ENCODE results near the gene CSNK1G2. TPM values are rescaled to one million over a fixed set of nuclear protein-coding genes. Genes with fewer than 3 reads are reported as not detected.

The CSNK1G2 gene
- total RNA-seq, 4 donors from 2014 or later = 75.0 to 321 (median 140) TPM

GRCh38 chr19:1991018-1991913, 50.3 kb downstream of the CSNK1G2 start:
- Histone ChIP-seq H3K36me3 (peaks cover 0 to 34% (median 16%) of the 10 kb centered on the region in 4 donors), H3K9me3 (no peaks in the 10 kb centered on the region), H3K4me1 (peaks cover 0 to 3% (median 0%) of the 10 kb centered on the region in 4 donors), H3K27ac (no peak overlapping the region), H3K4me3 (no peak overlapping the region), H3K27me3 (no peaks in the 10 kb centered on the region)
- intact Hi-C loops (cut with DNase I; ENCODE audit: low total_unique reads) = no loop called here
- in situ Hi-C loops (cut with MboI; ENCODE audit: low pct_ligation_motif_present in 1 of 4, low pct_unique_long_range_greater_than_20kb in 1 of 4, low sequenced_read_pairs in 3 of 4) = no loop called here
- WGBS, 2 donors (ENCODE audit: low coverage in 1 of 2) = 90% methylated on average over 30 of the region's 30 CpGs; no CpG with 5 or more reads in 1 of the 2 donors
- DNase-seq = no peak
- no peak for TF ChIP-seq POLR2A (IDR thresholded peaks at IDR 0.05)
- no peak for TF ChIP-seq EP300 (IDR thresholded peaks at IDR 0.05; ENCODE audit: low read depth)
- no peak for TF ChIP-seq POLR2AphosphoS5 (IDR thresholded peaks at IDR 0.05)

- DNase-seq = peak; percentile 33
- H3K36me3 ChIP-seq = peaks cover 0 to 35% (median 14%) of the 10 kb centered on the region in 4 donors
- H3K4me3 ChIP-seq = no peak overlapping the region
- no peaks in the 10 kb centered on the region for H3K27me3 ChIP-seq
- WGBS, 2 donors (ENCODE audit: low coverage in 1 of 2) = 89% methylated on average over 21 of the region's 44 CpGs; no CpG with 5 or more reads in 1 of the 2 donors
- H3K4me1 ChIP-seq = peaks cover 0 to 3% (median 0%) of the 10 kb centered on the region in 4 donors
- no peaks in the 10 kb centered on the region for H3K9me3 ChIP-seq
- no peak for TF ChIP-seq EP300 (IDR thresholded peaks at IDR 0.05; ENCODE audit: low read depth)
- TF ChIP-seq POLR2A (IDR thresholded peaks at IDR 0.05) = no peak
- TF ChIP-seq CTCF (IDR thresholded peaks at IDR 0.05) = no peak
- no peak for TF ChIP-seq POLR2AphosphoS5 (IDR thresholded peaks at IDR 0.05)
- no peak overlapping the region for H3K27ac ChIP-seq
- in situ Hi-C loops (cut with MboI; ENCODE audit: low pct_ligation_motif_present in 1 of 4, low pct_unique_long_range_greater_than_20kb in 1 of 4, low sequenced_read_pairs in 3 of 4) = no loop called here
- intact Hi-C loops (cut with DNase I; ENCODE audit: low total_unique reads) = no loop called here
Measured at GRCh38 chr19:1992759-1993260, 51.8 kb downstream of the CSNK1G2 start.

- in situ Hi-C loops (cut with MboI; ENCODE audit: low pct_ligation_motif_present in 1 of 4, low pct_unique_long_range_greater_than_20kb in 1 of 4, low sequenced_read_pairs in 3 of 4) = no loop called here
- intact Hi-C loops (cut with DNase I; ENCODE audit: low total_unique reads) = no loop called here
Measured at GRCh38 chr19:1997353-1998233, 56.6 kb downstream of the CSNK1G2 start.

More at GRCh38 chr19:1997353-1998233, 56.6 kb downstream of the CSNK1G2 start:
- no peak overlapping the region for H3K27ac ChIP-seq
- H3K9me3 ChIP-seq = no peaks in the 10 kb centered on the region
- H3K27me3 ChIP-seq = no peaks in the 10 kb centered on the region
- peaks cover 0 to 3% (median 0%) of the 10 kb centered on the region in 4 donors for H3K4me1 ChIP-seq
- DNase-seq = no peak
- WGBS, 2 donors (ENCODE audit: low coverage in 1 of 2) = 92 to 94% methylated on average over 5 to 23 of the region's 31 CpGs
- TF ChIP-seq EP300 (IDR thresholded peaks at IDR 0.05; ENCODE audit: low read depth) = no peak
- no peak for TF ChIP-seq POLR2A (IDR thresholded peaks at IDR 0.05)
- no peak for TF ChIP-seq POLR2AphosphoS5 (IDR thresholded peaks at IDR 0.05)
- TF ChIP-seq CTCF (IDR thresholded peaks at IDR 0.05) = no peak
- H3K4me3 ChIP-seq = no peak overlapping the region
- H3K36me3 ChIP-seq = peaks cover 0 to 17% (median 4%) of the 10 kb centered on the region in 4 donors
